Measurements from ENCODE around the gene RPRD1B.

RPRD1B gene

DNA sequence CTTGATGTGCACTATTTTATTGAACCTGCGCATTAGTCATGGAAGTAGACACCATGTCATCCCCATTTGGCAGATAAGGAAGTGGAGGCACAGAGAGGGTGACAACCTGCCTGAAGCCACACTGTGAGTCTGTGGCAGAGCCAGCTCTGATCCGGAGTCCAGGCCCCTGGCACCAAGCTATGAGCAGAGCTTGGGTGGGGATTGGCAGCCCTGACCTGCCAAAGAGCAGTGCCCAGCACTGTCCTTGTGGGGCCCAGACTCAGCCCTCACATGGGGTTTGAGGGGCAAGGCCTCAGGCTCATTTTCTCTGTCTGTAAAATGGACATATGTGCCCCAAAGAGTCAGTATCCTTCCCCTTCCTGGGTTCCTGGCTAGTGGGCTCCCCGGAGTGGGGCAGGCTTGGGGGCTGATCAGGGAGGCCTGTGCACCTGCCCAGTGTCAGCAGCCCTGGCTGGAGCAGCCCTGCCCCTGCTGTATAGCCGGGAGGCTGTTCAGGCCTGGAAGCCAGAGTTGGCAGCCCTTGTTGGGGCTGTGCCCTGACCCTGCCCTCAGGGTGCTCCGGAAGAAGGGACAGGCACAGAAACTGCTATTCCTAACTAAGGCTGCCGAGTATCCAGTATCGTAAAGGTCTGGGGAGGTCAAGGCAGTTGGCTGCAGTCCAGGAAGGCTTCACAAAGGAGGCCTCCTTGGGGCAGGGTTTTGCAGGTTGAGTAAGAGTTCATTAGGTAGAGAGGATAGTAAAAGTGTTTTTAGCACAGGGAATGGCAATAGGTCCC lies 92.8 kb downstream of the RPRD1B start:
- no peak for DNase-seq

DNA sequence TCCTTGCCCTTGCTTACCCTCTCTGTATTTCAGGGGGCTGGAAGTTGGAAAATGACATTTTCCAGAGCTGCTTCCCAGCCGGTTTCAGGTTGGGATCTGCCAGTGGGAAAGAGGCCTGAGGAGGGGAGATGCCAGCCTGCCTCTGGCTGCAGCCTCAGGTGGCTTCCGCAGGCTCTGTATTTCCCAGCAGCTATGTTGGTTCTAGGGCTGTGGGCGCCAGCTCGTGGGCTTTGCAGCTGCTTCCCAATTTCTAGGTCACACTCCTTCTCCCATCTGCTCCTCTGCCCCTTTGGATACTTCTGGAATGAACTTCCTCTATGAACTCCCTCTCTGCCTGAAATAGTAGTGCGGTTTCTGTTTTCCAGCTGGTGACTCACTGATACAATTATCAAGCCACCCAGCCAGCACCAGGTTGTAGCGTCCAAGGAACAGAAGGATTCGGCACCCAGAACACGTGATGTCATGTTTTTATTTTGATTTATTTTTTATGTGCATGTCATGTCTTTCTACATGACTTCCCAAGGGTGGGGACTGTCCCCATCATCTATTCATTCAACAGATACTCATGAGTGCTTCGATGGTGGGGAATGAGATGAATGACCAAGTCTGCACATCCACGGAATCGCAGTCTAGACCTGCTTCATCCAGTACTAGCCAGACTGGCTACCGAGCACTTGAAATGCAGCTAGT lies 93.5 kb downstream of the RPRD1B start:
- no peak for DNase-seq

DNA sequence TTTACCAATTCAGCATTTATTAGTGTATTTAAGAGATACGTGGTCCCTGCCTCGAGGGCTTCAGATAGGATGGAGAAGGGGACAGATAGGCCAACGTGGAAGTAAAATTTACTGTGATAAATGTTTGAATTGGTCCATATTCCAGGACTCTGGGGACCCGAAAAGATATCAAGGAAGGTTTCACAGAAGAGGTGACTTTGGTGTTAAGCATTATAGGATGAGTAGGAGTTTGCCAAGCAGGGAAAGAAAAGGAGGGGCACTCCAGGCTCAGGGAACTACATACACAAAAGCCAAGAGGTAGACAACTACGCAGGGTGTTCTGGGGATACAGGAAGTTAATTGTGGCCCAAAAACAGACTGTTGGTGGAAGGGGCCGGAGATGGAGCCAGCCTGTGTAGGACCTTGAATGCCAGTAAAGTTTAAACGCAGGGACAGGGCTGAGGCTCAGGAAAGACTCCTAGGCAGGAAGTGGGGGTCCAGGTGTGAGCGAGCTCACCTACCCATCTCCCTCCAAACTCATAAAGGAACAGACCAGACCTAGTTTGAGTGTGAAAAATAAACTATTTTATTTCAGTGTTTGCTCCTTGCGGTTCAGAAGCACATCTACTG lies 94.5 kb downstream of the RPRD1B start:
- DNase-seq = no peak

DNA sequence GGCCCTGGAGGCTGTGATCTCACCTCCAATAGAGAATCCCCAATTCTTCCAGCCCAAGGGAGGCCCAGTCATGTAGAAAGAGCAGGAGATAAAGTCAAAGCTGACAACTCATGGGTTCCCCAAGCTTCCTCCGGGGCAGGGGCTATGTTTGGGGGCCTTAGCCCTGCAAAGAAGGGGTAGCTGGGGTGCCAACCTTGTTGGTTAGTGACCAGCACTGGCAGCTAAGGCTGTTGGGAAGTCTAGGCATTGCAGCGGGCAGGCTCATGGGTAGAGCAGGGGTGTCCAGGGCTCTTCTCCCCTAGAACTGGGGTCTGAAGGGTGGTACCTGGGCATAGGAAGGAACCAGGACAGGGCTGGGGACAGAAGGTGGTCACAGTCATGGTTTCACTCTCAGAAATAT lies 95.1 kb downstream of the RPRD1B start:
- no peak for DNase-seq

DNA sequence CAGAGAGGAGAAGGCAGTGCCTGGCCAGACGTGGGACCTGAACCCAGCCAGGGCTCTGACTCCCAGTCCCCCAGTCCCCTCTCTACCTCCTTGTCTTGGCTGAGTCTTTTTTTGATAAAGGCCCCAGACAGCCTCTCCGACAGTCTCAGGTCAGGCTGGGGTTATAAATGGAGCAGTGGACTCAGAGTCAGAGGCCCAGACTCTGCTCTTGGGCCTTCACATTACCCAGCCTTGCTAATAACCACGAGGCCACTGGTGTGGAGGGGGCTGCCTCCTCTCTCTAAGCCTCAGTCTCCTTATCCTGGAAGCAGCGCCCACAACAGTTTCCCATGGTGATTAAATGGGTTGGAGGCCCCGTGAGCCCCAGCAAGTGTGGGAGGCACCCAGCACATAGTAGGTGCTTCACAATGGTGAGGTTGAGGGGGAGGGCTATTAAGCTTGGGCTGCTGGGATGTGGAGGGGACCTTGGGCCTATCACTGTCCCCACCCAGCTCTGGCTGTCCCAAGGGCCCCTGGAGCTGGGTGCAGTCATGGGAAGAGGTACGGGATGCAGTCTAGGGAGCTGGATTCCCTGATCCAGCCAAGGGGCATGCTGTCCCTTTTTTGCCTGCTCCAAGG lies 95.8 kb downstream of the RPRD1B start:
- no peak for DNase-seq

DNA sequence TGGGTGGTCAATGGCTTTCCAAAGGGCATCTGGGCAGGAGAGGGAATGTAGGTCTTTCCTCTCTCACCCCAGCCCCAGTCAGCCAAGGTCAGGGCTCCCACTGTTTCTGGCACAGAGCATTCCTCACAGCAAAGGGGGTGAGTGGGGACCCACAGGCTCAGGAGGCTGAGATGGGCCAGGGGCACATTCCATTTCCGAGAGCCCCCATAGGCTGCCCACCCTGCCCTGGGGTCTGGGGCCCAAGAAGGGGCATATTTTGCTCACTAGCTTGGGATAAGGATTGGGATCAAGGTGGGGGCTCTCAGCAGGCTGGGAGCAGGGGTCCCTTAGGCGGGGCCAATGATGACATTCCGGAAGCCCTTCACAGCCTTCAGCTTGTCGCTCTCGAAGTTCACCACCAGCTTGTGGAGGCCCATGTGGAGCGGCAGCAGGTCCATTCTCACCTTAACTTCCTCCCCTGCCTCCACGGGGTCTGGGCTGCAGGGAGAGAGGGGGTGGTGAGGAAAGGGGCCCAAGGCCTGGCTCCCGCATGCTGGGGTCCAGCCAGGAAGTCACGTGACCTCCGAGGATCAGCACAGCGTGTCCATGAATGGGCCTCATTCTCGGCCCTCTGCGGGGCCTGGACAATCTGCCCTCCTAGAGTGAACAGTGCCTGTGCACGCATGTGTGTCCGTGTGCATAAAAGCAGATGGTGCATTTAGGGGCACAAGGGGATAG lies 96.5 kb downstream of the RPRD1B start:
- DNase-seq = no peak

DNA sequence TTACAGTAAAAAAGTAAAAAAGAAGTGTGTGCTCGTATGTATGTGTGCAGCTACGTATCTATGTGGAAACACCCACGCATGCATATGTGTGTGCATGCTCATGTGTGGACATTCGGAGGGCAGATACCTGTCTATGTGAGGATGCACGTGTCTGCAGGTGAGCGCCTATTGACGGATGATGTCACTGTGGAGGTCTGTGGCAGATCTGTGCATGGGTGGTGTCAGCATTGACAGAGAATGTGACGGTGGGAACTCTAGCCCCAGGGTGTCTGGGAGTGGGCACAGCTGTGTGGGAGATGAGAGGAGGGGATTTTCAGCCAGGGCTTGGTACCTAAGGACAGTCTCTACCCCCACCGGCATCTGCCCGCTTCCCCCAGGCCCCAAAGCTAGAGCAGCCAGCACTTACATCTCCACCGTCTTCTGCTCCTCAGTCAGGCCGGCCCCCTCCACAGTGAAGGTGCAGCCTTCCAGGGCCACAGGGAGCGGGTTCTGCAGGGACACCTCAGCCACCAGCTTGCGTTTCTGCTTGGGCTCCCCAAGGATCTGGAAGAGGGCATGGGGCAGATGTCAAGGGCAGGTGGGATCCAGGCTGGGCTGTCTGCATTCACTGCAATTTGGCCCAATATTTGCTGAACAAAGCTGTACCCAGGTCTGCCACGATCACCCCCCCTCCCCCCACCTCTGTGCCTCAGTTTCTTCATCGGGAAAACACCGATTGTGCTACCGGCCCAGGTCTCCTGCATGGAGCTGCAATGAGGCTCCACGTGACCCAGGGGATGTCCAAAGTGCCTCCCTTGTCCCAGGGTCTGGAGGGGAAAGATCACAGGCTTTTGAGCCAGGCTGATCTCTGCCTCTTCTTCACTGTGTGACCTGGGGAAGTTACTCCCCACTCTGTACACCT lies 97.4 kb downstream of the RPRD1B start:
- DNase-seq = no peak

DNA sequence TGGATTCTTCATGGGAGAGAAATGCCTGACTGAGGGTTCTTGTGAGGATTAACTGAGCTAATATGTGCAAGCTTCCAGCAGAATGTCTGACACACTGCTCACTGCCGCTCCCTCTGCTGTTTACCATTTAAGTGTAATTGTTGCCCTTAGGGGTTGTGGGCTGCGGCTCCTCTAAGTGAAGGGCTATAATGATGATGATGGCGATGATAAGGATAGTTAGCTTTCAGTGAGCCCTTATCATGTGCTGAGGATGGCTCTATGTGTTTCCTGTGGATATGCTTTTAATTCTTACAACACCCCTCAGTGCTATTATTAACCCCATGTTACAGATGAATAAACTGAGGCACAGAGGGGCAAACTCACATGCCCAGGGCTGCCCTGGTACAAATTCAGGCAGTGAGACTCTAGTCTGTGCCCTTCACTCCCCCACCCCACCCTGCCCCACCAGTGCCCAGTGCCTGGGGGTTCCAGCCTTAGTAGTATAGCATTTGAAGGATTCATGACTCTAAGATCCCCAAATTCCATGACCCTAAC lies 98.1 kb downstream of the RPRD1B start:
- no peak for DNase-seq

DNA sequence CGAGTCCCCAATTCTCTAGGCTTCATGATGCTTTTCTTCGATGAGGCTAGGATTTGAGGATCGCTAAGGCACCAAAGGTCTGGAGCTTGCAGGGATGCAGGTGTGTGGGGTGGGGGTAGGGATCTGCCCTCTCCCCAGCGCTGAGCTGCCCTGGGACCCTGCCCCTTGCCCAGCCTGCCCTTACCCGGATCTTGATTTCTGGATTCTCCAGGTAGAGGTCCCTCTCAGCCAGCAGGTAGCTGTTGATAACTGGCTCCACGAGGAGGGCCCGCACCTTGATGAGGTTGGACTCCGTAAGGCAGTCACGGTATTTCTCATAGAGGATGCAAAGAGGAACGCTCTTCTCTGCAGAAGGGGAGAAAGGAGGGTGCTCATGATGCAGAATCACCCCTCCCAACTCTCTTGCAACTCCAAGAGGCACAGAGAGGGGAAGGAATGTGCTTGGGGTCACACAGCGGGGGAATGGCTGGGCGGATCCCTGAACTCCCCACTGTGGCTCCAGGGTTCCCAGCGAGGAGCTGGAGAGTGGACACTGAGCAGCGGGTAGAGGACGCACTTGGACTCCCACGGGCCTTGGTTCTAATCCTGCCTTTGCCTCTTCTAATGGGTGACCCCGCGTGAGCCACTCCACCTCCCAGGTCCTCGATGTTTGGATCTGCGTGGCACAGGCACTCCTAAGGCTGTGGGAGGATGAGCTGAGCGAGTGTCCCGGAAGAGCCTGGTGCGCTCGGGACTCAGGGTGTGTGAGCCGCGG lies 98.8 kb downstream of the RPRD1B start:
- no peak for DNase-seq

DNA sequence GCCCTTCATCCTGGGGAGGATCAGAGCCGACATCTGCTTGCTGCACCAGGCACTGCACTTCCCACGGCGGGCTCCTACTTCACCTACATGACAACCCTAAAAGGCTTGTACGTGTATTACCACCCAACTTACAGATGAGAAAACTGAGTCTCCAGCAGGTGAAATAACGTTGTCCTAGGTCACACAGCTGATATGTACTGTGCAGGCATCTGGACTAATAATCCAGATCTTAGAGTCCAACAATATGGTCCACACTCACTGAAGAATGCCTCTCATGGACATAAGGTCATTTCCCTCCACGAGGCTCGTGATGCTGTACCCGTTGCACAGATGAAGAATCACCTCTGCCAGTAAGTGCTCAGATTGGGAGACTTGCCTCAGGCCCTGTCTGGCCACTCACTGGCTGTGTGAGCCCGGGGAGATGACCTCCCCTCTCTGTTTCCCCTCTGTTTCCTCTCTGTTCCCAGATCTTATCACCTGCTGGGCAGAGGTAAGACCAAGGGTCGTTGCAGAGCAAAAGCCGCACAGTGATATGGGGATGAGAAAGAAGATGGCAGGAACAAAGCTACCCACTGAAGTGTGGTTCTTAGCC lies 99.5 kb downstream of the RPRD1B start:
- no peak for DNase-seq

DNA sequence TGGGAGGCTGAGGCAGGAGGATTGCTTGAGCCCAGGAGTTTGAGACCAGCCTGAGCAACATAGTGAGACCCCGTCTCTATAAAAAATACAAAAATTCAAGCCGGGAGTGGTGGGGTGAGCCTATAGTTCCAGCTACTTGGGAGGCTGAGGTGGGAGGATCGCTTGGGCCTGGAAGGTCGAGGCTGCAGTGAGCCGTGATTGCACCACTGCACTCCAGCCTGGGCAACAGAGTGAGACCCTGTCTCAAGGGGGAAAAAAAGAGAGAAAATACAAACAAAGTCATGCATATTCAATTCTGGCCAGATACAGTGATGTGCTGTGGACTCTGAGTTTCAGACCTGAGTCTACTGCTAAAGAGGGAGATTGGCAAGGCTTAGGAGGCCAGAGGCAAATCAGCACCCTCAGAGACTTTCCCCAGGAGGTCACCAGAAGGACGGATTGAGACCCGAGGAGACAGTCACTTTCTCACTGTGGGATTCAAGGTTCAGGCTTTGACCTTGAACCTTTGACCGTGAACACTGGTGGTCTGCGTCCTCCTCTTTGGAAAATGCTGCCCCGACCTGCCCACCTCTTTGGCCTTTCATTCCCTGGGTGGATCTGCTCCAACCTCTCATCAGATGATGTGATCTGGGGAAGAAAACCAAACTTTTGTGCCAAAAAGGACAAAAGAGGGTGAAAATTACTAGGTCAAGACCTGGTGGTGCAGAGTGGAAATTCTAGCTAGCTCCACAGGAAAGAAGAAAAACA lies 100.3 kb downstream of the RPRD1B start:
- DNase-seq = no peak

DNA sequence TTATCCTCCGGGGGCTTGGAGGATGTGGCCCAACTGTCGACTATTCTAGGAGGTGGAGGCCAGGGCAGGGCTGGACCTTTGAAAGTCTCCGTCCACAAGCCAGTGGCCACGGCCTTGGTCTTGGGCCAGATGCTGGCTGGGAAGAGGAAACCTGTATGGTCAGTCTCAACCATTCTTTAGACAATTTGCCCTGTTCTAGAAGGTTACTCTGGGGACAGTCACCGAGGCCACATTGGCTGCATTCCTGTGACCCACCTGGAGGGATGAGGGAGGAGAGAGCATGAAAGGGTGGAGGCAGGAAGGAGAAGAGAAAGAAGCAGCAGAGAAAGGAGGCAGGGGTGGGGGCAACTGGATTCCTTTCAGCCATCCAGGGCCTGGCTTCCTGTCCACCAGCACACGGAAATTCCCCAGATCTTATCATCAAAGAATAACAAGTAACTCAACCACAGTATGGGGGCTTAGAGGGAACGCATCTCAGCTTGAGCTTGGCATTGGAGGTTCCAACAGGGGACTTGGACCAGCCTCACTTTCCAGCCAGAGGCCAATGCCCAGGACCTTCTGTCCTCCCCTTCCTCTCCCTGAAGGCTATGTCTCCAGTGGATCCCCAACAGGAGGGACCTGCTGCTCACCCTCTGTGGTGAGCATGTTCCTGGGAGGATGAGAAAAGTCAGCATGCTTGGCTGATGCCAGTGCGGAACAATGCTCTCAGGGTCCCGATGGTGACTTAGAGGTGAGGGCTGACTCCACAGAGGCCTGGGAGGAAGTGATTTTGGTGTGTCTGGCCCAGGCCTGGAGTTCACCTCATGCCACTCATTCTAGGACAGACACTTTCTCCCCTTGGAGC lies 101.1 kb downstream of the RPRD1B start:
- DNase-seq = no peak

DNA sequence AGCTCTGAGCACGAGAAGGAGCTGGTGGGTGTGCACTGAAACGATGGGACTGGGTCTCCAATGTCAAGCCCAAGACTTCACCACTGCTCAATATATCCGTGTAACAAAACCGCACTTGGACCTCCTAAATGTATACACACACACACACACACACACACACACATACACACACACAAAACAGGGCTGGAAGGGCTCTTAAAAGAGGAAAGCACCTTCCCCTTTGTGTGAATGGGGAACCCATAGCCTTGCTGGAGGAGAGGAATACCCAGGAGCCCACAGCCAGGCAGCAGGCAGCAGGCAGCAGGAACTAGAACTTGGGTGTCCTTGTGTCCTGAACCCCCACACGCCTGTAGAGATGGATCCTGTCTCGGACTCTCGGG lies 101.7 kb downstream of the RPRD1B start:
- no peak for DNase-seq

DNA sequence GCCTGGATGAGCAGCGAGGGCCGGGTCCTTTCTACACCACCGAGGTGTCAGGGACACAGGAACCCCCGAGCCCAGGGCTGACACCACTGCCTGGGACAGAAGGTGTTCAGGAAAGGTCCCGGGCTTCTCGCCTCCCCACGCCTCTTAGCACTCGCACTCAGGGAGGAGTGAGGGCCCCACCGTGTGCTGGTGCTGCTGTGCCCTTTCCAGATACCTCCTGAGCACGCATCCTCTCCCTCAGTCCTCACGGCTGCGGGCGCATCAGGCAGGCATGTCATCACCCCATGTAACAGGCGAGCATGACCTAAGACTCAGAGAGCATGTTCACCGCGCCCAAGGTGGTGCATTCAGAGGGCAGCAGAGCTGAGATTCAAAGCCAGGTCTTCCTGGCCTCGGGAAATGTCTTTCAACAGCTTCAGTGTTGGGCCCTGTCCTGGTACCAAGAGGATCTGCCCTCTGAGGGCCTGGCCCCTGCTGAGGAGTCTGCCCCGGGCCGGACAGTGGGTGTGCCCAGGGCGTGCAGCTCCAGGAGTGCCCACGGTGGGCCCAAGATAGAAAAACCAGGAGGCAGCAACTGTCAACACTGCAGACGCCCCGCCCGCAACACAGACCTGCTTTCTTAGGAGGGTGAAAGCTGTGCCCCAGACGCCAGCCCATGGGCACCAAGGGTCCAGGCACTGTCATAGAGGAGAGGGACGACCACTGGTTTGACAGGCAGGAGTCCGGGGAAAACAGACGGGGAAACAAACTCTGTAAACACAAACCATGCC lies 102.3 kb downstream of the RPRD1B start:
- DNase-seq = no peak

DNA sequence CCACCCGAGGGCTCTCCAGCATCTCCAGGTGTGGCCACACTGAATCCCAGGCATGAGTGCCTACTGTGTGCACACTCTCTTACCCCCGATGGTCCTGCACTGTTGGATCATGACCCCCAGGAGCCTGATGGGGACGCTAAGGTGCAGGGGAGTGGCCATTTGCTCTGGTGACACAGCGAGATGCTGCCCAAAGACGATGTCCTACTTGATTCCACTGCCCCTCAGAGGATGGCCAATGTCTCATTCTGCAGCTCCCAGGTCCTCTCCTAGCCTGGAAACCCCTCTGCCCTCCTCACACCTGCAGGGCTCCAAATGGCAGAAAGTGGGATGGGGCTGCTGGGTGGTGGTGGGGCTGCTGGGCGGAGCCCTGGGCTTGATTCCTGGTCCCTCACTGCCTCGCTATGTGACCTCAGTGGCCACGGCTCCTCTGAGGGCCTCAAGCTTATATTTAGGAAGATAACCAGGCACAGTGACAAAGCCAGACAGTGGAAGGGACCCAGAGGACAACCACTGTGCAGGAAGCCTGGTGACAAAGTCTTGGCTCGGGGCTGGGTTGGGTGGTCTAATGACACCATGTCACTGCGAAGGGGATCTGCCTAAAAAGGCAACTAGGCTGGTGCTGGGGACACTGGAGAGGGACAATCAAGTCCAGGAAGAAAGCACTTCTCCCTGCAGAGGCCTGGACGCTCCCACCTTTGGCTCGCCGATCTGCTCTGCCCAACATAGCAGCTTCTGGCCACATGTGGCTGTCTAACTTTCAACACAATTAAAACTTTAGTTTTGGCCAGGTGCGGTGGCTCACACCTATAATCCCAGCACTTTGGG lies 103.1 kb downstream of the RPRD1B start:
- no peak for DNase-seq

DNA sequence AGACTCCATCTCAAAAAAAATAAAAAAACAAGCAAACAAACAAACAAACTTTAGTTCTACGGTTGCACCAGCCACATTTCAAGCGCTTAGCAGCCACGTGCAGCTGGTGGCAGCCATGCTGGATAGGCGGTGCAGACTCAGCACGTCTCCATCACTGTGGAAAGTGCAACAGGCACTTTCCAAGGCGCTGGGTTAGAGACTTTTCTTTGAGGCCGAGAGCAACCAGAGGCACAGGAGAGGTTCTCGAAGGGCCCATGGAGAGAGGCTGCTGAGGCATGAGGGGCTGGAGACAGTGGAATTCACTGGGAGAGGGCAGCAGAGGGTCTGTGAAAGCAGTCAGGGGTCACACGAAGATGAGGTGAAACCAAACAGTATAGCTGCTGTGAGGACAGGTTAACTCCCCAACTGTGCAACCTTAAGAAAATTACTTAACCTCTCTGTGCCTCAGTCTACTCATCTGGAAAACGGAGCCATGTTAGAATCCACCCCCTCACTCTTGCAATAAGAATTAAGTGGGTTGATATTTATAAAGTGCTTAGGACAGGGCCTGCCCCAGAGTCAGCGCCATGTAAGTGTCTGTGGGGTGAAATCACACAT lies 104.0 kb downstream of the RPRD1B start:
- no peak for DNase-seq
